ENCODE data around the gene TAS2R60. TPM values are rescaled to one million over a fixed set of nuclear protein-coding genes. Genes with fewer than 3 reads are reported as not detected.

The TAS2R60 gene
- total RNA-seq, 1 experiment from 2014 or later, result 0.24 TPM

DNA sequence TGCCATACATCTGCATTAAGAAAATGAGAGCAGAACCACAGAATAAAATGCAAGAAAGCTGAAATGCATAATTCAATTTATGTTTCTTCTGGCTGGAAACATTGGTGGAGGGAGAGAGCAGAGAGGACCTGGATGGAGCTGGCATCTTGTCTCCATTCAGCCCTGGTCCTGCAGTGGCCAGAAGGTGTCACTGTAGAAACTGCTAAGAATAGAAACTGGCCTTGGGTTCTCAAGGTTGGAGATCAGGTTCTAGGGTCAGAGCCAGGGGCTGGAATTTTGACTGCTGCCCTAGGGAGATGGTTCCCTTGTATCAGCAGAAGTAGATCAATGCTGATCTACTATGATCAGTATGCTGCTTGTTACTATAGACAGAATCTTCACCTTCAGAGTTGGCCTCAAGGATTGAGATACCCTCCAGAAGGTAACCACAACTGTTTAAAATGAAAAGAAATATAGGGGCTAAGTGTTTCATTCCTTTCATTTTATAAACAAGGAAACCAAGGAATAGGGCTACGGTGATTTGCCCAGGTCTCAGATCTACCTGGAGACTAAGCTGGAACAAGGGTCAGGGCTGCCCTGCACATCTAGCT is 47.6 kb downstream of the TAS2R60 start:
- ChIA-PET POLR2A (no interaction called here), CTCF (interaction anchor here (0.7 to 1.5 kb wide), 3 partner anchors 11 to 73 kb away, joined by 3 to 7 read pairs (median 3); no protein-coding TSS in a partner anchor)
- TF ChIP-seq, protein P1, sequence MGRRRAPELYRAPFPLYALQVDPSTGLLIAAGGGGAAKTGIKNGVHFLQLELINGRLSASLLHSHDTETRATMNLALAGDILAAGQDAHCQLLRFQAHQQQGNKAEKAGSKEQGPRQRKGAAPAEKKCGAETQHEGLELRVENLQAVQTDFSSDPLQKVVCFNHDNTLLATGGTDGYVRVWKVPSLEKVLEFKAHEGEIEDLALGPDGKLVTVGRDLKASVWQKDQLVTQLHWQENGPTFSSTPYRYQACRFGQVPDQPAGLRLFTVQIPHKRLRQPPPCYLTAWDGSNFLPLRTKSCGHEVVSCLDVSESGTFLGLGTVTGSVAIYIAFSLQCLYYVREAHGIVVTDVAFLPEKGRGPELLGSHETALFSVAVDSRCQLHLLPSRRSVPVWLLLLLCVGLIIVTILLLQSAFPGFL (CRISPR knock-in tag; IDR thresholded peaks at IDR 0.05; ENCODE audit: borderline replicate concordance), result no peak
- H3K4me1 Mint-ChIP-seq, result peaks cover 3% of the 10 kb centered on the region; the same call in 1 of the 2 replicates
- no peak overlapping the region for H3K4me3 Mint-ChIP-seq
- H3K36me3 Mint-ChIP-seq, result no peaks in the 10 kb centered on the region
- no peak overlapping the region for H3K27ac Mint-ChIP-seq
- no peaks in the 10 kb centered on the region for H3K27me3 Mint-ChIP-seq (ENCODE audit: low read depth)
- peak; percentile 98 for ATAC-seq
- no peaks in the 10 kb centered on the region; the same call in 1 of the 2 replicates for H3K9me3 Mint-ChIP-seq
- DNase-seq (ENCODE audit: low spot score), result peak; percentile 48

DNA sequence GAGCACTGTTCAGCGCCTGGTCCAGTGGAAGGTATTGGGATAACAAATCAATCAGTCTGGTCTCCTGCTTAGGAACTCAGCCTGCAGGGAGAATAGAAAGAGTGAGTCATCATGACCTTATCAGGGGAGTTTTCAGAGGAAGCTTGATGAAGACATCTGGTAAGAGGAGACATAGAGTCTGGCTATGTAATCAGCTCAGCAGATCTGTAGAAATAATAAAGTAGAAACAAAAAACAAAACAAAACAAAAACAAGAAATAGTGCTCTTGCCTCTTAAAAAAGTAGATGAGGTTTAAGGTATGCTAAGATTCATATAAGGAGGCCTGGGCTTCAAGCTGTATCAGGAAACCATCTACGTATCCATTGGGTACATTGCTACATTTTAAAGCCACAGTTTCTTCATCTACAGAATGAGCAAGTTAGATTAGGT is 48.8 kb downstream of the TAS2R60 start:
- ChIA-PET CTCF (no interaction called here), POLR2A (no interaction called here)
- Mint-ChIP-seq H3K4me3 (no peak overlapping the region), H3K4me1 (peaks cover 3% of the 10 kb centered on the region; the same call in 1 of the 2 replicates), H3K36me3 (no peaks in the 10 kb centered on the region), H3K27ac (no peak overlapping the region), H3K27me3 (ENCODE audit: low read depth) (no peaks in the 10 kb centered on the region), H3K9me3 (no peaks in the 10 kb centered on the region; the same call in 1 of the 2 replicates)
- DNase-seq (ENCODE audit: low spot score) (no peak), ATAC-seq (no peak)
- TF ChIP-seq, protein P2, sequence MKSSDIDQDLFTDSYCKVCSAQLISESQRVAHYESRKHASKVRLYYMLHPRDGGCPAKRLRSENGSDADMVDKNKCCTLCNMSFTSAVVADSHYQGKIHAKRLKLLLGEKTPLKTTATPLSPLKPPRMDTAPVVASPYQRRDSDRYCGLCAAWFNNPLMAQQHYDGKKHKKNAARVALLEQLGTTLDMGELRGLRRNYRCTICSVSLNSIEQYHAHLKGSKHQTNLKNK (CRISPR knock-in tag; IDR thresholded peaks at IDR 0.05), result no peak
- no peak for TF ChIP-seq TEAD1 (CRISPR knock-in tag; IDR thresholded peaks at IDR 0.05)
- TF ChIP-seq CREM (CRISPR knock-in tag; IDR thresholded peaks at IDR 0.05), result no peak

DNA sequence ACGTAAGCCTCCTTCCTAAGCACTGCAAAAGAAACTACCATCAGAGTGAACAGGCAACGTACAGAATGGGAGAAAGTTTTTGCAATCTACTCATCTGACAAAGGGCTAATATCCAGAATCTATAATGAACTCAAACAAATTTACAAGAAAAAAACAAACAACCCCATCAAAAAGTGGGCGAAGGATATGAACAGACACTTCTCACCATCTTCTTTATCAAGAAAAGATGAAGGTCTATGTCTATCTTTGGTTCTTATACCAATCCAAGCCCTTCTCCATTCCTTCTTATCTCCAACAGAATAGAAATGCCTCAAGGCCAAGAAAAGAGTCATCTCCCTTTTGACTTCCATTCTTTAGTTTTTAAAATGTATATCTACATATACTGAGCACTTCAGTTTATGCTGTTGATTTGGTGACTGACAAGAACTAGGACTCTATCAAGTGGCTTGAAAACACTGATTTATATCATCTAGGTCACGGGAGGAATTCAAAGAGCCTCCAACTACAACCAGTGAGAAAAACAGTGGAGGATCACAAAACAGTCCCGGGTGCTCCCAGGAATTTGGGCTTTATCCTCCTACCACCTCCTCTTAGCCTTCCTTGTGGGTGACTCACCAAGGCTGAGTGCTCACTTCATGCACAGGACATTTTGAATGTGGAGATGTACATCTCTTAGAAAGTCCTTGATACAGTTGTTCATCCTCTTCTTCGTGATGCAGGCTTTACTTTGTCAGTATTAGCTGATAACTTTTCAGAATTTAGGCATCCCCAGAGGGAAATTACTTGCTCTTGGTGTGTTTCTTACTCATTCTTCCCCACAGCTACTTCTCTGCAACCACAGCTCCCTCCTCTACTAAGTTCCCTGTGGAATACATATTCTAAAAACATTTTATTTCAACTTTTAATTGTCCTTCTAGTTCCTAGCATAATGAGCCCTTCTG is 49.8 kb downstream of the TAS2R60 start:
- DNase-seq (ENCODE audit: low spot score) (no peak), ATAC-seq (no peak)
- no peaks in the 10 kb centered on the region for H3K27me3 Mint-ChIP-seq (ENCODE audit: low read depth)
- no peaks in the 10 kb centered on the region; the same call in 1 of the 2 replicates for H3K9me3 Mint-ChIP-seq
- H3K4me1 Mint-ChIP-seq, result peaks cover 3% of the 10 kb centered on the region; the same call in 1 of the 2 replicates
- ChIA-PET POLR2A (no interaction called here), CTCF (no interaction called here)
- H3K4me3 Mint-ChIP-seq, result no peak overlapping the region
- H3K27ac Mint-ChIP-seq, result no peak overlapping the region
- H3K36me3 Mint-ChIP-seq, result no peaks in the 10 kb centered on the region
- TF ChIP-seq, protein P3, sequence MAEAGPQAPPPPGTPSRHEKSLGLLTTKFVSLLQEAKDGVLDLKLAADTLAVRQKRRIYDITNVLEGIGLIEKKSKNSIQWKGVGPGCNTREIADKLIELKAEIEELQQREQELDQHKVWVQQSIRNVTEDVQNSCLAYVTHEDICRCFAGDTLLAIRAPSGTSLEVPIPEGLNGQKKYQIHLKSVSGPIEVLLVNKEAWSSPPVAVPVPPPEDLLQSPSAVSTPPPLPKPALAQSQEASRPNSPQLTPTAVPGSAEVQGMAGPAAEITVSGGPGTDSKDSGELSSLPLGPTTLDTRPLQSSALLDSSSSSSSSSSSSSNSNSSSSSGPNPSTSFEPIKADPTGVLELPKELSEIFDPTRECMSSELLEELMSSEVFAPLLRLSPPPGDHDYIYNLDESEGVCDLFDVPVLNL (CRISPR knock-in tag; IDR thresholded peaks at IDR 0.05; ENCODE audit: borderline replicate concordance, low read depth), result no peak
- TF ChIP-seq, protein P4, sequence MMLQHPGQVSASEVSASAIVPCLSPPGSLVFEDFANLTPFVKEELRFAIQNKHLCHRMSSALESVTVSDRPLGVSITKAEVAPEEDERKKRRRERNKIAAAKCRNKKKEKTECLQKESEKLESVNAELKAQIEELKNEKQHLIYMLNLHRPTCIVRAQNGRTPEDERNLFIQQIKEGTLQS (CRISPR knock-in tag; conservative IDR thresholded peaks at IDR 0.05), result no peak
- TF ChIP-seq NFYB (CRISPR knock-in tag; conservative IDR thresholded peaks at IDR 0.05; ENCODE audit: low read depth), result no peak
- no peak for TF ChIP-seq NR1H2 (CRISPR knock-in tag; IDR thresholded peaks at IDR 0.05)
- TF ChIP-seq, protein P5, sequence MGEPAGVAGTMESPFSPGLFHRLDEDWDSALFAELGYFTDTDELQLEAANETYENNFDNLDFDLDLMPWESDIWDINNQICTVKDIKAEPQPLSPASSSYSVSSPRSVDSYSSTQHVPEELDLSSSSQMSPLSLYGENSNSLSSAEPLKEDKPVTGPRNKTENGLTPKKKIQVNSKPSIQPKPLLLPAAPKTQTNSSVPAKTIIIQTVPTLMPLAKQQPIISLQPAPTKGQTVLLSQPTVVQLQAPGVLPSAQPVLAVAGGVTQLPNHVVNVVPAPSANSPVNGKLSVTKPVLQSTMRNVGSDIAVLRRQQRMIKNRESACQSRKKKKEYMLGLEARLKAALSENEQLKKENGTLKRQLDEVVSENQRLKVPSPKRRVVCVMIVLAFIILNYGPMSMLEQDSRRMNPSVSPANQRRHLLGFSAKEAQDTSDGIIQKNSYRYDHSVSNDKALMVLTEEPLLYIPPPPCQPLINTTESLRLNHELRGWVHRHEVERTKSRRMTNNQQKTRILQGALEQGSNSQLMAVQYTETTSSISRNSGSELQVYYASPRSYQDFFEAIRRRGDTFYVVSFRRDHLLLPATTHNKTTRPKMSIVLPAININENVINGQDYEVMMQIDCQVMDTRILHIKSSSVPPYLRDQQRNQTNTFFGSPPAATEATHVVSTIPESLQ (CRISPR knock-in tag; IDR thresholded peaks at IDR 0.05), result no peak
- TF ChIP-seq, protein P6, sequence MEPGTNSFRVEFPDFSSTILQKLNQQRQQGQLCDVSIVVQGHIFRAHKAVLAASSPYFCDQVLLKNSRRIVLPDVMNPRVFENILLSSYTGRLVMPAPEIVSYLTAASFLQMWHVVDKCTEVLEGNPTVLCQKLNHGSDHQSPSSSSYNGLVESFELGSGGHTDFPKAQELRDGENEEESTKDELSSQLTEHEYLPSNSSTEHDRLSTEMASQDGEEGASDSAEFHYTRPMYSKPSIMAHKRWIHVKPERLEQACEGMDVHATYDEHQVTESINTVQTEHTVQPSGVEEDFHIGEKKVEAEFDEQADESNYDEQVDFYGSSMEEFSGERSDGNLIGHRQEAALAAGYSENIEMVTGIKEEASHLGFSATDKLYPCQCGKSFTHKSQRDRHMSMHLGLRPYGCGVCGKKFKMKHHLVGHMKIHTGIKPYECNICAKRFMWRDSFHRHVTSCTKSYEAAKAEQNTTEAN (CRISPR knock-in tag; IDR thresholded peaks at IDR 0.05), result no peak
- TF ChIP-seq JAZF1 (CRISPR knock-in tag; IDR thresholded peaks at IDR 0.05), result no peak
- no peak for TF ChIP-seq JUN (CRISPR knock-in tag; IDR thresholded peaks at IDR 0.05)
- TF ChIP-seq, protein P7, sequence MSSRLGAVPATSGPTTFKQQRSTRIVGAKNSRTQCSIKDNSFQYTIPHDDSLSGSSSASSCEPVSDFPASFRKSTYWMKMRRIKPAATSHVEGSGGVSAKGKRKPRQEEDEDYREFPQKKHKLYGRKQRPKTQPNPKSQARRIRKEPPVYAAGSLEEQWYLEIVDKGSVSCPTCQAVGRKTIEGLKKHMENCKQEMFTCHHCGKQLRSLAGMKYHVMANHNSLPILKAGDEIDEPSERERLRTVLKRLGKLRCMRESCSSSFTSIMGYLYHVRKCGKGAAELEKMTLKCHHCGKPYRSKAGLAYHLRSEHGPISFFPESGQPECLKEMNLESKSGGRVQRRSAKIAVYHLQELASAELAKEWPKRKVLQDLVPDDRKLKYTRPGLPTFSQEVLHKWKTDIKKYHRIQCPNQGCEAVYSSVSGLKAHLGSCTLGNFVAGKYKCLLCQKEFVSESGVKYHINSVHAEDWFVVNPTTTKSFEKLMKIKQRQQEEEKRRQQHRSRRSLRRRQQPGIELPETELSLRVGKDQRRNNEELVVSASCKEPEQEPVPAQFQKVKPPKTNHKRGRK (CRISPR knock-in tag; IDR thresholded peaks at IDR 0.05; ENCODE audit: borderline replicate concordance), result no peak
- no peak for TF ChIP-seq ZNF138 (CRISPR knock-in tag; conservative IDR thresholded peaks at IDR 0.05)
- TF ChIP-seq, protein P2 (CRISPR knock-in tag; IDR thresholded peaks at IDR 0.05), result no peak
- TF ChIP-seq, protein P8, sequence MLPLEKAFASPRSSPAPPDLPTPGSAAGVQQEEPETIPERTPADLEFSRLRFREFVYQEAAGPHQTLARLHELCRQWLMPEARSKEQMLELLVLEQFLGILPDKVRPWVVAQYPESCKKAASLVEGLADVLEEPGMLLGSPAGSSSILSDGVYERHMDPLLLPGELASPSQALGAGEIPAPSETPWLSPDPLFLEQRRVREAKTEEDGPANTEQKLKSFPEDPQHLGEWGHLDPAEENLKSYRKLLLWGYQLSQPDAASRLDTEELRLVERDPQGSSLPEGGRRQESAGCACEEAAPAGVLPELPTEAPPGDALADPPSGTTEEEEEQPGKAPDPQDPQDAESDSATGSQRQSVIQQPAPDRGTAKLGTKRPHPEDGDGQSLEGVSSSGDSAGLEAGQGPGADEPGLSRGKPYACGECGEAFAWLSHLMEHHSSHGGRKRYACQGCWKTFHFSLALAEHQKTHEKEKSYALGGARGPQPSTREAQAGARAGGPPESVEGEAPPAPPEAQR (CRISPR knock-in tag; IDR thresholded peaks at IDR 0.05), result no peak
- no peak for TF ChIP-seq NFE2L1 (CRISPR knock-in tag; IDR thresholded peaks at IDR 0.05)
- no peak for TF ChIP-seq CREB1 (CRISPR knock-in tag; IDR thresholded peaks at IDR 0.05)
- TF ChIP-seq ZNF219 (CRISPR knock-in tag; IDR thresholded peaks at IDR 0.05; ENCODE audit: borderline replicate concordance), result no peak
- TF ChIP-seq ZBTB21 (CRISPR knock-in tag; IDR thresholded peaks at IDR 0.05; ENCODE audit: borderline replicate concordance), result no peak

Data from WTC11 (cell line).